Endodermal cell (in vitro differentiated cells): ENCODE measurements around the gene CORT. TPM values are rescaled to one million over a fixed set of nuclear protein-coding genes. Genes with fewer than 3 reads are reported as not detected.

ENCODE experiments used
- DNase-seq: peaks from one replicate; pipeline ENCODE4 v3.0.0-alpha.2; 2017
- H3K27ac ChIP-seq: 2 replicates; pipeline ENCODE4 v1.5.1; 2013; ENCODE audit warnings: mild to moderate bottlenecking, low read depth, low read length, moderate library complexity
- H3K27me3 ChIP-seq: 2 replicates; pipeline ENCODE4 v1.6.1; 2013; ENCODE audit warnings: mild to moderate bottlenecking, low read length, moderate library complexity; ENCODE audit not compliant: insufficient read depth, control insufficient read depth, poor library complexity, severe bottlenecking
- H3K36me3 ChIP-seq: 2 replicates; pipeline ENCODE4 v1.7.0; 2013; ENCODE audit warnings: mild to moderate bottlenecking, low read length, moderate library complexity; ENCODE audit not compliant: control insufficient read depth, insufficient read depth
- H3K4me1 ChIP-seq: one replicate; pipeline ENCODE4 v1.7.0; 2013; ENCODE audit warnings: low read length; ENCODE audit not compliant: control insufficient read depth, insufficient read depth
- H3K4me3 ChIP-seq: 2 replicates; pipeline ENCODE4 v1.5.1; 2013; ENCODE audit warnings: mild to moderate bottlenecking, low read length, moderate library complexity
- H3K9ac ChIP-seq: 2 replicates; pipeline ENCODE4 v1.6.1; 2013; ENCODE audit warnings: mild to moderate bottlenecking, low read length, moderate library complexity; ENCODE audit not compliant: poor library complexity, severe bottlenecking; ENCODE audit errors: extremely low read depth
- H3K9me3 ChIP-seq: 2 replicates; pipeline ENCODE4 v1.6.1; 2013; ENCODE audit warnings: mild to moderate bottlenecking, low read length, moderate library complexity; ENCODE audit not compliant: control insufficient read depth
- H3K27ac Mint-ChIP-seq: 2 replicates; pipeline ENCODE4 v1.8.0; 2020; ENCODE audit warnings: mixed read lengths
- H3K27me3 Mint-ChIP-seq: 2 replicates; pipeline ENCODE4 v1.8.0; 2021; ENCODE audit warnings: mild to moderate bottlenecking, mixed read lengths; ENCODE audit not compliant: insufficient read depth
- H3K36me3 Mint-ChIP-seq: 2 replicates; pipeline ENCODE4 v1.8.0; 2020; ENCODE audit warnings: low read depth, mixed read lengths
- H3K4me1 Mint-ChIP-seq: 2 replicates; pipeline ENCODE4 v1.8.0; 2020; ENCODE audit warnings: mixed read lengths
- H3K4me3 Mint-ChIP-seq: 2 replicates; pipeline ENCODE4 v1.8.0; 2020; ENCODE audit warnings: mild to moderate bottlenecking, moderate library complexity, mixed read lengths
- H3K9me3 Mint-ChIP-seq: 2 replicates; pipeline ENCODE4 v1.8.0; 2020; ENCODE audit warnings: mild to moderate bottlenecking, mixed read lengths
- CTCF ChIP-seq: fragments of 200-600 bp; sonication (generic); conservative IDR thresholded peaks from 2 replicates; pipeline ENCODE4 v1.5.0; 2021; ENCODE audit warnings: antibody characterized with exemption, mild to moderate bottlenecking
- WGBS, 2 experiments: methylation state at CpG; one replicate each; pipeline versions ENCODE4 v1.1.5 to v1.1.7; 2013; ENCODE audit warnings: missing lambda C conversion rate in 2 of 2, mixed read lengths in 1 of 2; ENCODE audit not compliant: insufficient coverage in 1 of 2, insufficient read length in 1 of 2; 5-methylcytosine and 5-hydroxymethylcytosine counted together
- total RNA-seq, 2 donors: library from RNA; stranded (reverse); fragmentation: NEBNext Ultra II Directional in 1 of 2; extraction: Animal tissue kit (Norgen Biotek cat#: 25700) in 1 of 2; gene quantifications; 2 replicates in 1 of 2; 3 replicates in 1 of 2; pipeline ENCODE4 v1.2.1, GENCODE V29; 2021

The CORT gene
- total RNA-seq, 2 donors from 2014 or later: 0.53 to 1.3 TPM

DNA sequence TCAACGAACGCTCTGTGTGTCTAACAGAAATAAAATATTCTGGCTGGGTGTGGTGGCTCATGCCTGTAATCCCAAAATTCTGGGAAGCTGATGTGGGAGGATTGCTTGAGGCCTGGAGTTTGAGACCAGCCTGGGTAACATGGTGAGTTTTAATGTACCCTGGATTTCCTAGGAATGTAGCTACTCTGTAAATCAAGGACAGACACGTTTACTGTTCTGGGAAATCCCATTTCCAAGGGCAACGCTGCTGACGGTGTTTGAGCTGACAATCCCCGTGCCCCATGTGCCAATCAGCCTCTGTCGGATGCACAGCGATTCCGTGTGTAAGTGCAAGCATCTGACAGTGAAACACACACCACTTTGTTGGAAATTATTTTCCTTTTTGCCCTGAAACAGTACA is 8.0 kb downstream of the CORT start:
- H3K36me3 ChIP-seq: peaks cover 34% of the 10 kb centered on the region
- H3K36me3 Mint-ChIP-seq: peaks cover 52% of the 10 kb centered on the region
- H3K27me3 Mint-ChIP-seq: no peaks in the 10 kb centered on the region
- peaks cover 4% of the 10 kb centered on the region for H3K4me1 Mint-ChIP-seq
- WGBS, 2 experiments: 94 to 99% methylated on average over 8 to 9 of the region's 9 CpGs
- peaks cover 6% of the 10 kb centered on the region for H3K9me3 Mint-ChIP-seq
- no peak overlapping the region for H3K9ac ChIP-seq
- no peaks in the 10 kb centered on the region for H3K27me3 ChIP-seq
- TF ChIP-seq CTCF: no peak
- H3K27ac Mint-ChIP-seq: peak overlapping the region; percentile 26
- H3K4me3 Mint-ChIP-seq: no peak overlapping the region
- H3K27ac ChIP-seq: no peak overlapping the region
- H3K4me1 ChIP-seq: no peaks in the 10 kb centered on the region
- peaks cover 8% of the 10 kb centered on the region for H3K9me3 ChIP-seq
- DNase-seq: no peak
- H3K4me3 ChIP-seq: no peak overlapping the region

- Mint-ChIP-seq H3K27me3 (no peaks in the 10 kb centered on the region), H3K4me1 (peaks cover 4% of the 10 kb centered on the region), H3K4me3 (no peak overlapping the region), H3K36me3 (peaks cover 59% of the 10 kb centered on the region), H3K27ac (no peak overlapping the region), H3K9me3 (peaks cover 6% of the 10 kb centered on the region)
- peaks cover 40% of the 10 kb centered on the region for H3K36me3 ChIP-seq
- H3K27ac ChIP-seq: no peak overlapping the region
- H3K9me3 ChIP-seq: peaks cover 8% of the 10 kb centered on the region
- no peaks in the 10 kb centered on the region for H3K4me1 ChIP-seq
- TF ChIP-seq CTCF: no peak
- no peaks in the 10 kb centered on the region for H3K27me3 ChIP-seq
- H3K9ac ChIP-seq: no peak overlapping the region
- 80 to 86% methylated on average over 2 to 3 of the region's 3 CpGs for whole genome bisulfite sequencing, 2 experiments
- H3K4me3 ChIP-seq: no peak overlapping the region
- DNase-seq: no peak
Observed at GRCh38 chr1:10459184-10459583, 9.4 kb downstream of the CORT start.

DNA sequence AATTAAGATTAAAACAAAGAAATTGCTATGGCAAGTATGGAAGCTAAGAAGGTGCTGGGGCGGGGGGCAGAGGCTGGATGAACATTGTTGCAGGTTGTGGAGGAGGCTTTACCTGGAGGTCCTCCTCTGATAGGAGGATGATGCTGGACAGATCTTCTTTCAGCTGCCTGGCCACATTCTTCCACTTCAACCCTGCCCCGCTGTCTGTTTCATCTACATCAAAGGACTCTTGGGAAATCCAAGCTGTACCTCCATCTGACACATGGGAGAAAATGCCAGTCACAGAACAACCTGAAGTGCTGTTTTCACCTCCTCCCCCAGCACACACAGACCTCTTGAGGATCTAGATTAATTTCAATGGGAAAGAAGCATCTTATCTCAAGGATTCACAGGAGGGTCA is 17.2 kb downstream of the CORT start:
- no peak overlapping the region for H3K27ac ChIP-seq
- Mint-ChIP-seq H3K4me1 (peaks cover 6% of the 10 kb centered on the region), H3K36me3 (peaks cover 59% of the 10 kb centered on the region), H3K9me3 (no peaks in the 10 kb centered on the region), H3K27ac (peak overlapping the region; percentile 4), H3K27me3 (no peaks in the 10 kb centered on the region), H3K4me3 (no peak overlapping the region)
- no peak for DNase-seq
- no peak overlapping the region for H3K9ac ChIP-seq
- no peaks in the 10 kb centered on the region for H3K9me3 ChIP-seq
- peaks cover 64% of the 10 kb centered on the region for H3K36me3 ChIP-seq
- 98% methylated on average over 2 of the region's 2 CpGs; no CpG with 5 or more reads in 1 of the 2 experiments for WGBS, 2 experiments
- H3K27me3 ChIP-seq: no peaks in the 10 kb centered on the region
- H3K4me1 ChIP-seq: peaks cover 2% of the 10 kb centered on the region
- TF ChIP-seq CTCF: no peak
- no peak overlapping the region for H3K4me3 ChIP-seq
